ENCODE results near the gene ALKBH8. TPM values are rescaled to one million over a fixed set of nuclear protein-coding genes. Genes with fewer than 3 reads are reported as not detected.
A peak's percentile ranks its signal among the peaks of the same experiment; 100 is the strongest.
"Not testable (repeated sequence)": the region's sequence is repeated elsewhere in the genome, so short reads cannot be mapped to it uniquely, and the experiment has no call there.

Gene ALKBH8
- total RNA-seq, 6 experiments from 2014 or later, result 5.6 to 9.6 (median 7.1) TPM

- Mint-ChIP-seq H3K36me3 (ENCODE audit: low read depth) (no peaks in the 10 kb centered on the region), H3K27me3 (ENCODE audit: insufficient read depth) (peaks cover 2% of the 10 kb centered on the region), H3K4me3 (no peak overlapping the region), H3K9me3 (no peaks in the 10 kb centered on the region), H3K27ac (no peak overlapping the region), H3K4me1 (ENCODE audit: low read depth) (peaks cover 20% of the 10 kb centered on the region)
- no peak for DNase-seq
- no peak for TF ChIP-seq CTCF (IDR thresholded peaks at IDR 0.05)
Observed at GRCh38 chr11:107581147-107581546, 15.6 kb upstream of the ALKBH8 start.

DNA sequence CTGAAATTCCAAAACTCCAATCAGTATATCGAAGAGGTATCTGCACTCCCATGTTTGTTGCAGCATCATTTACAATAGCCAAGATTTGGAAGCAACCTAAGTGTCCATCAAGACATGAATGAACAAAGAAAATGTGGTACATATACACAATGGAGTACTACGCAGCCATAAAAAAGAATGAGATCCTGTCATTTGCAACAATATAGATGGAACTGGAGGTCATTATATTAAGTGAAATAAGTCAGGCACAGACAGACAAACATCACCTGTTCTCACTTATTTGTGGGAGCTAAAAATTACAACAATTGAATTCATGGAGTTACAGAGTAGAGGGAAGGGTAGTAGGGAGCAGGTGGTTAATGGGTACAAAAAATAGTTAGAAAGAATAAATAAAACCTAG is 13.6 kb upstream of the ALKBH8 start:
- not testable (repeated sequence) for H3K9me3 Mint-ChIP-seq; H3K36me3 Mint-ChIP-seq (ENCODE audit: low read depth); H3K27me3 Mint-ChIP-seq (ENCODE audit: insufficient read depth); H3K27ac Mint-ChIP-seq; H3K4me3 Mint-ChIP-seq; DNase-seq
- H3K4me1 Mint-ChIP-seq (ENCODE audit: low read depth), result peaks cover 14% of the 10 kb centered on the region

- no peak overlapping the region for H3K4me3 Mint-ChIP-seq
- H3K36me3 Mint-ChIP-seq (ENCODE audit: low read depth), result no peaks in the 10 kb centered on the region
- peaks cover 2% of the 10 kb centered on the region for H3K27me3 Mint-ChIP-seq (ENCODE audit: insufficient read depth)
- H3K27ac Mint-ChIP-seq, result no peak overlapping the region
- H3K4me1 Mint-ChIP-seq (ENCODE audit: low read depth), result peaks cover 7% of the 10 kb centered on the region
- TF ChIP-seq CTCF (IDR thresholded peaks at IDR 0.05), result no peak
- no peak for DNase-seq
- H3K9me3 Mint-ChIP-seq, result no peaks in the 10 kb centered on the region
Observed at GRCh38 chr11:107577346-107577711, 11.8 kb upstream of the ALKBH8 start.

- not testable (repeated sequence) for H3K36me3 Mint-ChIP-seq (ENCODE audit: low read depth); H3K9me3 Mint-ChIP-seq; H3K4me3 Mint-ChIP-seq; H3K27ac Mint-ChIP-seq; H3K27me3 Mint-ChIP-seq (ENCODE audit: insufficient read depth); H3K4me1 Mint-ChIP-seq (ENCODE audit: low read depth)
- peak; percentile 55 for DNase-seq
- peak; percentile 86 for TF ChIP-seq CTCF (IDR thresholded peaks at IDR 0.05)
Observed at GRCh38 chr11:107576497-107577345, 11.2 kb upstream of the ALKBH8 start.

GRCh38 chr11:107573438-107573837 is 7.9 kb upstream of the ALKBH8 start:
- H3K27ac Mint-ChIP-seq, result no peak overlapping the region

More at GRCh38 chr11:107573438-107573837, 7.9 kb upstream of the ALKBH8 start:
- no peaks in the 10 kb centered on the region for H3K9me3 Mint-ChIP-seq
- TF ChIP-seq CTCF (IDR thresholded peaks at IDR 0.05), result no peak
- no peaks in the 10 kb centered on the region for H3K27me3 Mint-ChIP-seq (ENCODE audit: insufficient read depth)
- no peaks in the 10 kb centered on the region for H3K36me3 Mint-ChIP-seq (ENCODE audit: low read depth)
- peaks cover 7% of the 10 kb centered on the region for H3K4me1 Mint-ChIP-seq (ENCODE audit: low read depth)
- no peak overlapping the region for H3K4me3 Mint-ChIP-seq
- no peak for DNase-seq
